WERI-Rb-1 (cell line): ENCODE measurements around the gene CDH4.

Source experiments
- DNase-seq: peaks from one replicate; pipeline ENCODE4 v3.0.0-alpha.2; 2020
- H3K27ac ChIP-seq: fragments of 250-450 bp; sonication (Bioruptor Pico); 2 replicates; pipeline ENCODE4 v1.5.1; 2020; ENCODE audit warnings: mild to moderate bottlenecking, moderate library complexity
- H3K27me3 ChIP-seq: fragments of 250-450 bp; sonication (Bioruptor Pico); 2 replicates; pipeline ENCODE4 v1.5.1; 2021; ENCODE audit warnings: mild to moderate bottlenecking, low read depth, moderate library complexity; ENCODE audit not compliant: insufficient read depth, severe bottlenecking
- H3K36me3 ChIP-seq: fragments of 250-450 bp; sonication (Bioruptor Pico); 2 replicates; pipeline ENCODE4 v1.5.1; 2020; ENCODE audit warnings: mild to moderate bottlenecking, moderate library complexity
- H3K4me3 ChIP-seq: 2 replicates; pipeline ENCODE4 v1.5.1; 2011; ENCODE audit warnings: low read depth, mild to moderate bottlenecking, control low read depth, low read length
- H3K9me3 ChIP-seq: fragments of 250-450 bp; sonication (Bioruptor Pico); 2 replicates; pipeline ENCODE4 v1.5.1; 2021; ENCODE audit warnings: mild to moderate bottlenecking, moderate library complexity; ENCODE audit not compliant: severe bottlenecking
- TF ChIP-seq, protein P1 (sequence below): IDR thresholded peaks from 2 replicates; pipeline ENCODE4 v1.5.1; 2011; ENCODE audit warnings: low read depth, mild to moderate bottlenecking, control low read depth, inconsistent platforms, low read length

The CDH4 gene

GRCh38 chr20:61684136-61684535, 432.1 kb downstream of the CDH4 start:
- DNase-seq: no peak
- H3K27ac ChIP-seq: no peak overlapping the region
- H3K4me3 ChIP-seq: no peak overlapping the region
- H3K36me3 ChIP-seq: no peaks in the 10 kb centered on the region
- TF ChIP-seq, protein P1, sequence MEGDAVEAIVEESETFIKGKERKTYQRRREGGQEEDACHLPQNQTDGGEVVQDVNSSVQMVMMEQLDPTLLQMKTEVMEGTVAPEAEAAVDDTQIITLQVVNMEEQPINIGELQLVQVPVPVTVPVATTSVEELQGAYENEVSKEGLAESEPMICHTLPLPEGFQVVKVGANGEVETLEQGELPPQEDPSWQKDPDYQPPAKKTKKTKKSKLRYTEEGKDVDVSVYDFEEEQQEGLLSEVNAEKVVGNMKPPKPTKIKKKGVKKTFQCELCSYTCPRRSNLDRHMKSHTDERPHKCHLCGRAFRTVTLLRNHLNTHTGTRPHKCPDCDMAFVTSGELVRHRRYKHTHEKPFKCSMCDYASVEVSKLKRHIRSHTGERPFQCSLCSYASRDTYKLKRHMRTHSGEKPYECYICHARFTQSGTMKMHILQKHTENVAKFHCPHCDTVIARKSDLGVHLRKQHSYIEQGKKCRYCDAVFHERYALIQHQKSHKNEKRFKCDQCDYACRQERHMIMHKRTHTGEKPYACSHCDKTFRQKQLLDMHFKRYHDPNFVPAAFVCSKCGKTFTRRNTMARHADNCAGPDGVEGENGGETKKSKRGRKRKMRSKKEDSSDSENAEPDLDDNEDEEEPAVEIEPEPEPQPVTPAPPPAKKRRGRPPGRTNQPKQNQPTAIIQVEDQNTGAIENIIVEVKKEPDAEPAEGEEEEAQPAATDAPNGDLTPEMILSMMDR: no peak
- peaks cover 88% of the 10 kb centered on the region for H3K27me3 ChIP-seq
- H3K9me3 ChIP-seq: no peaks in the 10 kb centered on the region

DNA sequence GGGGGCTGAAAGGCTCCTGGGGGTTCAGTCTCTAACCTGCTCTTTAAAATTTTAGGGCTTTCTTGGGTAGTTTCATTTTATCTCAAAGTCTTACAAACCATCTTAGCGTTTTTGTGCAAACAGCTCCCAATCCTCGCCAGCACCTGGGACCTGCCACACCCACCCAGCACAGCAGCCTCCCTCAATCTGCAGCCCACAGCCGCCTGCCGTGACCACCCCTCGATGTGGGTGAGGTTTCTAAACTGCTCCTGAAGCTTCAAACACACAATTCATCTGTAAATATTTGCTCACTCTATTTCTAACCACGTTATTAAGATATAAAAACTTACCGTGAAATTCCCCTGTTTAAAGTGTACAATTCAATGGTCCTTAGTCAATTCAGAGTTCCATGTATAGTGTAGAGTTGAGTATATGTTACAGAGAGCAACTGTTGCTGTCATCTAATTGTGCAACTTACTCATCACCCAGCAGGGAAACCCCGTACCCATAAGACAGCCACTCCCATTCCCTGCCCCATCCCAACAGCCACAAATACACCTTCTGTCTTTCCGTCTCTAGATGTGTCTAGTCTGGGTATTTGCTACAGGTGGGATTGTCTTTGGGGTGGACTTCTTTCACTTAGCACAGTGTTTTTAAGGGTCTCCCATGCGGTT, 432.6 kb downstream of the CDH4 start:
- Histone ChIP-seq H3K4me3 (no peak overlapping the region), H3K27ac (no peak overlapping the region), H3K9me3 (no peaks in the 10 kb centered on the region), H3K27me3 (peaks cover 82% of the 10 kb centered on the region), H3K36me3 (no peaks in the 10 kb centered on the region)
- TF ChIP-seq, protein P1: no peak
- DNase-seq: no peak

DNA sequence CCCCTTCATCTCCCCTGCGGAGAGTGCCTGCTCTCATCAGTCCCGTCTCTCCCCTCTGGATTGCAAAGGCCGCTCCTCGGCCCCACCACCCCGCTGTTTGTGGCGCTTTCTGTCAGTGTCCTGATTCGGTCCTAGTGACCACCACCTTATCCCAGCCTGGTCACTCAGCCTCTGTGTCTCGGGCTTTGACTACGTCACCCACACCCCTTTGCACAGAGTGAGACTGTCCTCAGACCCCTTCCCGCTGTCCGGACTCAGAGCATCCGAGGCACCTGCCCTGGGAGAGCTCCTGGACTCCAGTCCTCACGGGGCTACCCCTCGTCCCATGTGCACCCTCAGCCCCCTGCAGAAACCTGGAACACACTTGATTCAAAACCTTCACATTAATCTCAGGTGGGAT, 433.4 kb downstream of the CDH4 start:
- H3K27ac ChIP-seq: no peak overlapping the region
- TF ChIP-seq, protein P1: no peak
- H3K4me3 ChIP-seq: no peak overlapping the region
- no peaks in the 10 kb centered on the region for H3K9me3 ChIP-seq
- H3K36me3 ChIP-seq: no peaks in the 10 kb centered on the region
- H3K27me3 ChIP-seq: peaks cover 83% of the 10 kb centered on the region
- DNase-seq: no peak

DNA sequence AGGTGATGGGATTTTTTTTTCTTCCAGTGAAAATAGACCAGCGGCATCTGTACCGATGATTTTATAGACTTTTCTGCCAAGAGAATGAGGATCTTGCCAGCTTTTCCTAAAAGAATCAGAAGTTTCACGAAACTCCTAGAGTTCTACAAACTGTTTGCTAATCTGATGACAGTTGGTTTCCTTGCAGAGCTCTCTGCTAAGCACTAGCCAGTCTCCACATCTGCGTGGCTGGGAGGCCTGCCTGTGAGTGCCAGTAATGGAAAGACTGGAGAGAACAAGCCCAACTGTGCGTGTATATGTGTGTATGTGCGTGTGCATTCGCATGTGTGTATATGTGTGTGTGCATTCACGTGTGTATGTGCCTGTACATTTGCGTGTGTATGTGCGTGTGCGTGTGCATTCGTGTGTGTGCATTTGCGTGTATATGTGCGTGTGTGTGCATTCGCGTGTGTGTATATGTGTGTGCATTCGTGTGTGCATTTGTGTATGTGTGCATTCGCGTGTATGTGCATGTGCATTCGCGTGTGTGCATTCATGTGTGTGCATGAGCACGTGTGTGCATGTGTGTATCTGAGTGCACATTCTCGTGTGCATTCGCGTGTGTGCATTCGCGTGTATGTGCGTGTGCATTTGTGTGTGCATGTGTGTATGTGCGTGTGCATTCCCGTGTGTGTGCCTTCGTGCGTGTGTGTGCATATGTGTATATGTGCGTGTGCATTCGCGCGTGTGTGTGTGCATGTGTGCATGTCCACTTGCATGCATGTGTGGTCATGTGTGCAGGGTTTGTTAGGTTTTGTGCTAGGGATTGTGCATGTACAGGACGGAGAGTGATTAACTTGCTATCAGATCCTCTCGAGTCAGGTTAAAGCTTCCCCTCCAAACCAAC, 434.2 kb downstream of the CDH4 start:
- TF ChIP-seq, protein P1: no peak
- H3K27me3 ChIP-seq: peaks cover 82% of the 10 kb centered on the region
- no peak overlapping the region for H3K27ac ChIP-seq
- no peaks in the 10 kb centered on the region for H3K9me3 ChIP-seq
- DNase-seq: no peak
- H3K36me3 ChIP-seq: no peaks in the 10 kb centered on the region
- H3K4me3 ChIP-seq: no peak overlapping the region

- Histone ChIP-seq H3K27me3 (peaks cover 80% of the 10 kb centered on the region), H3K27ac (no peak overlapping the region), H3K4me3 (no peak overlapping the region), H3K36me3 (no peaks in the 10 kb centered on the region), H3K9me3 (no peaks in the 10 kb centered on the region)
- no peak for DNase-seq
- TF ChIP-seq, protein P1: no peak
Measured at GRCh38 chr20:61688411-61688810, 436.4 kb downstream of the CDH4 start.
